NCI-H69 (cell line): ENCODE data around the gene EMC10.
"Not testable (repeated sequence)": the region's sequence is repeated elsewhere in the genome, so short reads cannot be mapped to it uniquely, and the experiment has no call there.

Experiments
- DNase-seq: peaks from one replicate; lab custom pipeline; 2025; lab: John Stamatoyannopoulos, UW

The EMC10 gene

DNA sequence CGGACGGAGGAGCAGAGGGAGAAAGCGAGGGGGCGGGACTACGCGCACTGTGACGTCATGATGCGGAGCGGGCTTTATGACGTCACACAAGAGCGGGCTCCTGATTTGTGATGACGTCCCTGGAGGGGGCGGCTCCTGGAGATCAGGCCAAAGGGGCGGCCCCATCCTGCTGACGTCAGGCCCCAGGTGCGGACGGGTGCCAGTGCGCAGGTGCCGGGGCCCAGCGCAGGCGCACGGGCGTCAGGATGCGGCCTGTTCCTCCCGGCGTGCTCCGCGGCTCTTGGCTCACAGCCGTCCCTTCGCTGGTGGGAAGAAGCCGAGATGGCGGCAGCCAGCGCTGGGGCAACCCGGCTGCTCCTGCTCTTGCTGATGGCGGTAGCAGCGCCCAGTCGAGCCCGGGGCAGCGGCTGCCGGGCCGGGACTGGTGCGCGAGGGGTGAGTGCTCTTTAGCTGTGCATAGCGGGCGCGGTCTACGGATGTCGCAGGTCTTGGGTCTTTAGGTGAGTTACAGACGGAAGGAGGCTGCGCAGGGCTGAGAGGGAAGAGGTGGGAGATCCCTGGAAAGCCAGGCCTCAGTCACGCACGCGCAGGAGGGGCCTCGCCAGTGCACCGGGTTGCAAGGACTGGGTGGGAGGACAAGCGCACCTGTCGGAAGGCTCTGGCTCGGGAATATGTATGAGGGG, at the start of gene EMC10, which contains the start of gene GARIN5A:
EMC10 (plus strand) TSS at position 284 of the 683 bp plus-strand sequence; CDS start at position 322, 38 bp downstream.
GARIN5A (minus strand) TSS at position 625 of the 683 bp plus-strand sequence; CDS start at position 165, 460 bp downstream.
- peak; percentile 98 for DNase-seq

DNA sequence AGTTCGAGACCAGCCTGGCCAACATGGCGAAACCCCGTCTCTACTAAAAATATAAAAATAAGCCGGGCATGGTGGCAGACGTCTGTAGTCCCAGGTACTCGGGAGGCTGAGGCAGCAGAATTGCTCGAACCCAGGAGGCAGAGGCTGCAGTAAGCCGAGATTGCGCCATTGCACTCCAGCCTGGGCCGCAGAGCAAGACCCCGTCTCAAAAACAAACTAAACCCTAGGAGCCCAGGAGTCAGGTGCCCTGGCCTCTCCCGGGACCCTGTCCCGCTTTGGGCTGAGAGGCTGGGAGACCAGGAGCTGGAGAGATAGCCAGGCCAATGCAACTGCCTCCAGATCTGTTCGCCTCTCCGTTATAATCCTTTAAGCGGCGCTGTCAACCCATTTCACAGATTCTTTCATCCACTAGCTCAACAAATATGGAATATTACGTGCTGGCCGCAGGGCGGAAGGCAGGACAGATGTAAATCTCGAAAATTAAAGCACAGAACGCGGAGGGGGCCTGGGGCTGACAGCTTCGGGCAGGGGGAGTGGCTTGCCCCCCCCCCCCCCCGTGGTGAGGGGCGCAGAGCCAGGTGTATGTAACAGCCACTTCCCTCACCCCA, 48.9 kb upstream of the EMC10 start:
- no peak for DNase-seq

DNA sequence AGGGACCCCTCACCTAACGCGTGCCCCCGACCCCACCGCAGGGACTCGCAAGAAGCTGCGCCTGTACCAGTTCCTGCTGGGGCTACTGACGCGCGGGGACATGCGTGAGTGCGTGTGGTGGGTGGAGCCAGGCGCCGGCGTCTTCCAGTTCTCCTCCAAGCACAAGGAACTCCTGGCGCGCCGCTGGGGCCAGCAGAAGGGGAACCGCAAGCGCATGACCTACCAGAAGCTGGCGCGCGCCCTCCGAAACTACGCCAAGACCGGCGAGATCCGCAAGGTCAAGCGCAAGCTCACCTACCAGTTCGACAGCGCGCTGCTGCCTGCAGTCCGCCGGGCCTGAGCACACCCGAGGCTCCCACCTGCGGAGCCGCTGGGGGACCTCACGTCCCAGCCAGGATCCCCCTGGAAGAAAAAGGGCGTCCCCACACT, 48.3 kb upstream of the EMC10 start:
- DNase-seq = peak; percentile 42

DNA sequence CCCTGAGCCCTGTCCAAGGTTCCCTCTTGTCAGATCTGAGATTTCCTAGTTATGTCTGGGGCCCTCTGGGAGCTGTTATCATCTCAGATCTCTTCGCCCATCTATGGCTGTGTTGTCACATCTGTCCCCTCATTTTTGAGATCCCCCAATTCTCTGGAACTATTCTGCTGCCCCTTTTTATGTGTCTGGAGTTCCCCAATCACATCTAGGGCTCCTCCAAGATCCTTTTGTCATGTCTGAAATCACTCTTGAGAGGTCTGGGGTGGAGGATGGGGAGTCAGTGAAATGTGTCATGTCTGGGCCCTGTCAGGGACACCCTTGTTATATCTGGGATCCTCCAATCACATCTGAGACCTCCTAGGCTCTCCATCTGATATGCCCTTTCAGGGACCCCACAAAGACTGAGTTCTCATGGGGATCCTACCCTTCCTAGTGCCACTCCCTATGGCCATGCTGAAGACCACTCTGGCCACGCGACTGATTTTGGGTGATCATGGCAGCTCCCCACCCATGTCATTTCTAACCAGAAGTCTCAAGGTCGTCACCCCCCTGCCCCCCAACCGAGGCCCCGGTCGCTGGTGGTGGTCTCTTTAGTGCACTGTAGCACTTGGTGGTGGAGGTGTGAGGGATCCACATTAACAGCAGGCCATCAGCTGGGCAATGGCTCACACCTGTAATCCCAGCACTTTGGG, 47.4 kb upstream of the EMC10 start:
- DNase-seq = no peak

DNA sequence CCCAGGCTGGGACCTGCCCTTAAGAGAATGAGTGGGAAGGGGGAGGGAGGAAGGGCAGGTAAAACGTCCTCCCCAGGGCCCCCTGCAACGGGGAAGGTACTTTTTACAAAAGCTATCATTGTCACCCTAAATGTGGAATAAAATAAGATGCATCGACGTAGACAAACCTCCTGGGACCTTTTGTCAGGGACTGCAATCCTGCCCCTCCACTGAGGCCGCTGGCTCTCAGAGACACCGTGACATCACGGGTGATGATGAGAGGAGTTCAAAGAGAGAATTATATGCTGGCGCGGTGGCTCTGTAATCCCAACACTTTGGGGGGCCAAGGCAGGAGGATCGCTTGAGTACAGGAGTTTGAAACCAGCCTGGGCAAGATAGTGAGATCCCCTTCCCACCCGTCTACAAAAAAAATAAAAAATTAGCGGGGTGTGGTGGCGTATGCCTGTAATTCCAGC, 45.4 kb upstream of the EMC10 start:
- DNase-seq = peak; percentile 42

DNA sequence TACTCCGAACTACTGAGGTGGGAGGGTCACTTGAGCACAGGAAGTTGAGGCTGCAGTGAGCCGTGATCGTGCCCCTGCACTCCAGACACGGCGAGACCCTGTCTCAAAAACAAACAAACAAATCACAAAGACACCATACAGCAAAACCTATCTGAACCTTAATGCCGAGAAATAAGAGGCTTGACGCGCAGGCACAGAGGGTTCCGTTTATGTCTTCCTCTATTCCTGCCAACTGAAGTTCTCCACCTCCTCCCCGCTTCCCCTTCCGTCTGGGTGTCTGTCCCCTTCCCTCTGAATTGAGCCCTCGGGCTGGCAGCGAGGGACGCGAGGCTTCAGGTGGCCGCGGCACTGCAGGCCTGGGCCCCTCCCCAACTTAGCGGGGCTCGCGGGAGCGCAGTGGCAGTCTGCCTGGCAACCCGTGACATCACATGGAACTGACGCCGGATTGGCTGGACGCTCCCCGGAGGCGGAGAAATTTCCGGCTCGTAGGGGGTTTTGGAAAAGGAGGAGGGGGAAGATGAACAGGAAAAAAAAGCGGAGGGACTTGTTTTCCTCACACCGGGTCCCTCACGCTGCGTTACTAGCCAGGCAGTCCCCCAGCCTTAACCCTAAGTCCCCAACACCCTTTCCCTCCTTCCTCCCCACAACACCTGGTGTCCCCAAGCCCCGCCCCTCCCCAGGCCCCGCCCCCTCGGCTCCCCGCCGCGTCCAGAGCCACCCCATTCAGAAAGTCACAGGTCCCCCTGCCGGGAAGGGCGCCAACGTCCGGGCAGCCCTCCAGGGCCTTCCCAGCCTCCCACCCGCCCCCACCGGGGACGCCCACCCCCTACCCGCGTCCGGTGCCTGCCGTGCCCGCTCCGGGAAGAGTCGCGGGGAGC, 44.7 kb upstream of the EMC10 start:
- DNase-seq = peak; percentile 92

DNA sequence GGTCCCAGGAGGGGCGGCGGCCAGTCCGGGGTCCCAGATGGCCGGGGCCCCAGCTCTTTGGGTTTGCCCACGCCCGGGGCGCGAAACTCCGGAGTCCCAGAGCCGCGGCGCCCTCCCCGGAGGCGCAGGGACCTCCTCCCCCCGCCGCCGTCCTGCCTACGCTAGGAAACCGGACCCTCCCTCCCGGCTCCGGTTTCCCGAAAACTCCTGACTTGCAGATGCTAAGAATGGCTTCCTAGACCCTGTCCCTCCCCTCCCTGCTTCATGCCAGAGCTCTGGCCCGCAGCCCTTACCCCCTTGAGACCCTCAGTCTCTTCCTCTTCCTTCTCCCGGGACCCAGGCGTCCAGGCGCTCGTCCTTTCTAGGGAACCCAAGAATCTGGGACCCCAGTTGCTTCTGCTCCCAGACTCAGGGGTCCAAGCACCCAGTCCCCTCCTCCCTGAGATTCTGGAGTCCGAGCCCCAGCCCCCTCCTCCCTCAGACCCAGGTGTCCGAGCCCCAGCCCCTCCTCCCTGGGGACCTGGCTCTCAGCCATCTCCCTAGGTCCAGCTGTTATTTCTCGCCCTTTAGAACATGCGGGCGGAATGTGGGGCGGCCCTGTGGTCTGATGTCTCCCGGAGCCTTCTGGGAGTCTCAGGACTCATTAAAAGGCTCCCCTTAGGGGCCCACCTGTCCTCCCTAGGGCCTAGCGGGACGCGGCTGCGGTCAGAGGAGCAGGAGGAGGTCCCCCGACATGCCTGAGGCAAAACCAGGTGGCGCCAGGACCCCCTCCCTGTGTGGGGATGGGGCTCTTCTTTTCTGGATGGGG, 43.9 kb upstream of the EMC10 start, which contains the start of gene MYBPC2:
MYBPC2 (plus strand) TSS at position 672 of the 808 bp plus-strand sequence; CDS start at position 734, 62 bp downstream.
- DNase-seq = peak; percentile 93

DNA sequence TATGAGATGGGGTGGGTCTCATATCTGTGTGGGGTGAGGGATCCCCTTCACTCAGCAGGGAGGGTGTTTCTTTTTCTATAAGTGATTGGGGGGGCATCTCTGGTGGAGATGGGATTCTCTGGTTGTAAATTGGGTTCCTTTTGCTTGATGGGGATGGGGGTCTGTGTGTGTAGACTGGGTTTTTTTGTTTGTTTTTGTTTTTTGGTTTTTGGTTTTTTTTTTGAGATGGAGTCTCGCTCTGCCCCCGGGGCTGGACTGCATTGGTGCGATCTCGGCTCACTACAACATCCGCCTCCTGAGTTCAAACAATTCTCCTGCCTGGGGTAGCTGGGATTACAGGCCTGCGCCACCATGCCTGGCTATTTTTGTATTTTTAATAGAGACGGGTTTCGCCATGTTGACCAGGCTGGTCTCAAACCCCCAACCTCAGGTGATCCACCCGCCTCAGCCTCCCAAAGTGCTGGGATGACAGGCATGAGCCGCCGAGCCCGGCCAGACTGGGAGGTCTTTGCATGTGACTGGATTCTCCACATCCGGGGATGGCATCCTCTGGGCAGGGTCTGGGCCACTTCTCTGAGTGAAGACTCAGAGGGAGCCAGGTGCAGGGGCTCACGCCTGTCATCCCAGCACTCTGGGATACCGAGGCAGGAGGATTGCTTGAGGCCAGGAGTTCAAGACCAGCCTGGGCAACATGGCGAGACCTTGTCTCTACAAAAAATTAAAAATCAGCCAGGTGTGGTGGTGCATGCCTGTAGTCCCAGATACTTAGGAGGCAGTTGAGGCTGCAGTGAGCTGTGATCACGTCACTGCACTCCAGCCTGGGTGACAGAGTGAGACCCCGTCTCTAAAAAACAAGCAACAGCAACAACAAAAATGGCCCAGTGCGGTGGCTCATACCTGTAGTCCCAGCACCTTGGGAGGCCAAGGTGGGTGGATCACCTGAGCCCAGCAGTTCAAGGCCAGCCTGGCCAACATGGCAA, 42.8 kb upstream of the EMC10 start:
- DNase-seq = peak; percentile 54

DNA sequence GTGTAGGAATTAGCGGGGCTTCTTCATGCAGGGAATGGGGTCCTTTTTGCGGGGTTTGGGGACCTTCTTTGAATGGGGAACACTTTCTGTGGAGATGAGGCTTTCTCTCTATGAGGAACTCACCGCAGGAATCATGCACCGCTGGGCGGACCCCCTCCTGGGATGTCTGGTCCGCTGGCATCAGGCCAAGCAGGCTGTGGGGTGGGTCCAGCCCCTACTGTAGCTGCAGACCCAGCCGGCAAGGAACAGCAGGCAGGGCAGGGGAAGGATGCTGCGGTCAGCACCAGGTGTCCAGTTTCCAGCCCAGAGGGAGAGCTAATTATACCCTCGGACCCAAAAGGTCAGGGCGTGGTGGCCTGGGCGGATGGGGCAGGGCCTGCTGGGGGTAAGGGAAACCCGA, 41.8 kb upstream of the EMC10 start:
- DNase-seq = peak; percentile 85

DNA sequence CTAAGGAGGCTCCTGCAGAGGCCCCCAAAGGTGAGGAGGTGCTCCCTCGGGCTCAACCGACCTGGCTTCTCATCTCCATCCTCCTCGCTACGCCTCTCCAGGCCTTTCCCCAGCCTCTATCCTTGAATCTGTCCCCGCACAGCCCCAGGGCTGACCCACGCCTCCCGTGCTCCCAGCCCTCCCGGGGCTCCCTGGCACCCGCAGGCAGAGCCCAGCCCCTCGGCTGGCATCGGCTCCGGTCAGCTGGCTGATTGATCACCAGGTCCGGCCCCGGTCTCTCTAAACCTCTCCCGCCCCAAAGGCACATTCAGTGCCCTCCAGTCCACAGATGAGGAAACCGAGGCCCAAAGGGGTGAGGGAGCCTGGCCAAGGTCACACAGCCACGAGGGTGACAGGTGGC, 41.1 kb upstream of the EMC10 start:
- DNase-seq = no peak

DNA sequence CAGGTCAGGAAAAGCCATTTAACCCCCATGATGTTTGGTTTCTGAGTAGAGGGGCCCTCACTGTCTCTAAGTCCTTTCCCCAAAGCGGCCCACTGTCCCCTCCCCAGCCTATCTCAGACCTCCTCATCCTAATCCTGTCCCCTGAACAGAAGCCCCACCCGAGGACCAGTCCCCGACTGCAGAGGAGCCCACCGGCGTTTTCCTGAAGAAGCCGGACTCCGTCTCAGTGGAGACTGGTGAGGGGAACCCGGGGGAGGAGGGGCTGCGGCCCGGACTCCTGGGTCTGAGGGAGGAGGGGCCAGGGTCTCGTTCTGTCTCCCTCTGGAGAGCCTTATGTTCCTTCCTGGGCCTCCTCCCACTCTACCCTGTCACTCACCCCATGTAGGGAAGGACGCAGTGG, 40.7 kb upstream of the EMC10 start:
- no peak for DNase-seq

DNA sequence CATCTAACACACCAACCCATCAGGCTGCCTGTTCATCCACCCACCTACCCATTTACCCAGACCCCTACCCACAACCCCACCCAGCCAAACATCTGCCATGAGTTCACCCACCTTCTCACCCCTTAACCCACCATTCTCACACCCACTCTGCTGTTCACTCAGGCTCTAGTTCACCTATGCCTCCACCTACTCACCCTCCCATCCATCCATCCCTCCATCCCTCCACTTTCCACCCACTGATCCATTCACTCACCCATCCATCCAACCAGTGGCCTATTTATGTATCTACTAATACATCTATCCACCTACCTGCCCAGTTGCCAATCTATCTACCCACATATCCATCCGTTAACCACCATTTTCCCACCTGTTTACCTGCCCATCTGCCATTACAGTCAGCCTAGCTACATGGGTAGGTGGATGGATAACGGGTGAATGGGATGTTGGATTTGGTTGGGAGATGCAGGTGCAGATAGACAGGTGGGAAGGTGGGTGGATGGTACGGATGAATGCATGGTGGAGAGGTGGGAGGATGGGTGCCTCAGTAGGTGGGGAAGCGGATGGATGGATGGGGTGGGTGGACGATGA, 38.4 kb upstream of the EMC10 start:
- no peak for DNase-seq

DNA sequence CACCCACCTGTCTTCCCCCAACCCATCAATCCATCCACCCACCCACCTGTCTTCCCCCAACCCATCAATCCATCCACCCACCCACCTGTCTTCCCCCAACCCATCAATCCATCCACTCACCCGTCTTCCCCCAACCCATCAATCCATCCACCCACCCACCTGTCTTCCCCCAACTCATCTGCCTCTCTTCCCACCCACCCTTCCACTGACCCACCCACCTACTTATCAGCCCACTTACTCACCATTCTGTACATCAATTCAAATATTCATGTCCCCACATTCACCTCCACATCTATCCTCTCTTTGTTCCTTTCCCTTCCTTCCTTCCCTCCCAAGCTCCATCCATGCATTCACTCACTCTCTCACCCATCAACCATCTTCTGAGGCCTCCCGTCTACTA, 37.2 kb upstream of the EMC10 start:
- not testable (repeated sequence) for DNase-seq

DNA sequence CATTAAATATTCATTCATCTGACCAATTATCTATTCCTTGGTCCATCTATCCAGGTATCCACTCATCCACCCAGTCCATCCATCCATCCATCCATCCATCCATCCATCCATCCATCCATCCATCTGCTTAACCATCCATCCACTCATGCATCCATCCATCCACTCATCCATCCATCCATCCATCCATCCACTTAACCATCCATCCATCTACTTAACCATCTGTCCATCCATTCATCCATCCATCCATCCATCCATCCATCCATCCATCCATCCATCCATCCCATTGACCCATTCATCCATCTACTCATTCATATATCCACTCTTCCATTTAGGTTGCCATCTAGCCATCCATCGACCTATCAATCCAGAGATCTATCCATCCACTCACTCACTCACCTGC, 32.2 kb upstream of the EMC10 start:
- no peak for DNase-seq

DNA sequence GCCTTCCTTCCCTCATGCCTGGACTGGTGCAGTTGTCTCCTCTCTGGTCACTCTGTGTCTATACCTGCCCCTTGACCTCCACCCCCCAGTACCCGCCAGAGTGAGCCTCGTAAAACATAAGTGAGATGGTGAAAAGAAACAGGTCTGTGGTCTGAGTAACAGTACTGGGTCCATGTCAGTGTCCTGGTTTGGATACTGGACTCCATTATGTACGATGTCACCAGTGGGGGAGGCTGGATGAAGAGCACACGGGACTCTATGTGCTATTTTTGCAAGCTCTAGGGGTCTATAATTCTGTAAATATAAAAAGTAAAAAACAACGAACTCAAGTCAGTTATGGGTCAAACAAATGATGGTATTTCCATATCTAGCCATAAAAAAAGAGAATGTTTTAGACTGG, 29.3 kb upstream of the EMC10 start:
- DNase-seq = no peak

DNA sequence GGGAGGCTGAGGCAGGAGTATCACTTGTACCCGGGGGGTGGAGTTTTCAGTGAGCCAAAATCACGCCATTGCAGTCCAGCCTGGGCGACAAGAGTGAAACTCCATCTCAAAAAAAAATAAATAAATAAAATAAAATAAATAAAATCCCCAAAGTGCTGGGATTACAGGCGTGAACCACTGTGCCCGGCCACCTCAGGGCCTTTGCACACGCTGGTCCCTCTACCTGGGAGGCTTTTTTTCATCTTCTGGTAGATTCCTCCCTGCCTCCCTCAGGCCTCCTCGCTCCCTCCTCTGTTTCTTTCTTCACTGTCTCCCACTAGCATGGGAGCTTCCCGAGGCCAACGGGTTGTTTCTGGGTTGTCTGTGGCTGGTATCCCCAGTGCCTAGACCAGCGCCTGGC, 28.6 kb upstream of the EMC10 start:
- no peak for DNase-seq

DNA sequence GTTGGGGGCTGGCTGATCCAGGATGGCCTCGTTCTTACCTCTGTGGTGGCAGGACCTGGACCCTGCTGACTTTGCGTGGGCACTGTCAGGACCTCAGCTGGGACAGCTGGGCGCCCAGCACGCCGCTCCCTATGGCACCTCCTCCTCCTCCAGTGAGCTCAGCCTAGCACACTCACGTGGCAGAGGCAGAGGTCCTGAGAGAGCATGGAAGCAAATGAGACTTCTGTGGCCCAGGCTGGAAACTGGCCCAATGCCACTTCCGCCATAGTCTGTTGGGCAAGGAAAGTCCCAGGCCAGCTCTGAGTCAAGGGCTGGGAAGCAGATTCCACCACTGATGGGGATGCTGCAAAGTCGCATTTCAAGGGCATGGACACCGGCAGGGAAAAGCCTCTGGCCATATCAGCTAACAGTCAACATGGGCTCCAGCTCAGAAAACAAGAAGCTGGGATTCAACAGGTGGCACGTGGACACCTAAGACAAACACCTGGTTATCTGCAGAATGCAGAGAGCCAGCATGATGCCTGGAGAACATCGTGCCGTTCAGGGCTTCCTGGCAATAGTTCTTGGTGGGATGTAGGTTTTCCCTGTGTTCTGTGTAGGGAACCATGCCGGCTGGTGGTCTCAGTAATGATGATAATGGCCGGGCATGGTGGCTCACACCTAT, 26.9 kb upstream of the EMC10 start:
- DNase-seq = peak; percentile 10

DNA sequence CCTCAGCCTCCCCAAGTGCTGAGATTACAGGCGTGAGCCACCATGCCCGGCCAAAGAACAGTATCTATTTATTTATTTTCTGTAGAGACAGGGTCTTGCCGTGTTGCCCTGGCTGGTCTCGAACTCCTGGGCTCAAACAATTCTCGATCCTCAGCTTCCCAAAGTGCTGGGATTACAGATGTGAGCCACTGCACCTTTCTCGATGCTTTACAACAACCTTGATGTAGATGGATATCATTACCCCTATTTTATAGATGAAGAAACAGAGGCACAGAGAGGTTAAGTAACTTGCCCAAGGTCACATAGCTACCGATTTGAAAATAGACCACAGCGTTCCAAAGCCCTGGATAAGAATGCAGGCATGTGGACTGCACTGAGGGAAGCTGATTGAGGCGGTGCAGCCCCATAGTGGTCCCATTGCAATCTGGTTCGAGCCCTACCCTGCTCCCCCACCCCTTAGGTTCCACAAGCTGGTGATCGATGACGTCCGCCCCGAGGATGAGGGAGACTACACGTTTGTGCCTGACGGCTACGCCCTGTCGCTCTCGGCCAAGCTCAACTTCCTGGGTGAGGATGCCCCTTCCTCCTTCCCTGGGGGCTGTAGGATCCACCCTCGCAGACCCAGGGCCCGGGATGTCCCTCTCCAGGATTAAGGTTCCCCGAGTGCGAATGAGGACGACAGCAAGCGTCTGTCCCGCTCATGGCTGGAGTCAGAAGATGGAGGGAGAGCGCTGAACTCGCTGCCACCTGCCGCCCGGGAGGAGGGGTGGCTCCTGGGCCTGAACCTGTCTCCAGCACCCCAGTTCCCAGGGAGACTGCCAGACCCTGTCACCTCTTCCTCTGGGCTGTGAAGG, 25.7 kb upstream of the EMC10 start:
- no peak for DNase-seq
